ENCODE results near the gene IYD. TPM values are rescaled to one million over a fixed set of nuclear protein-coding genes. Genes with fewer than 3 reads are reported as not detected.

The IYD gene, protein sequence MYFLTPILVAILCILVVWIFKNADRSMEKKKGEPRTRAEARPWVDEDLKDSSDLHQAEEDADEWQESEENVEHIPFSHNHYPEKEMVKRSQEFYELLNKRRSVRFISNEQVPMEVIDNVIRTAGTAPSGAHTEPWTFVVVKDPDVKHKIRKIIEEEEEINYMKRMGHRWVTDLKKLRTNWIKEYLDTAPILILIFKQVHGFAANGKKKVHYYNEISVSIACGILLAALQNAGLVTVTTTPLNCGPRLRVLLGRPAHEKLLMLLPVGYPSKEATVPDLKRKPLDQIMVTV
- total RNA-seq = 1 to 10 TPM in 1 of 2 donors, under 1 TPM in 1; 0.77 to 1.9 TPM
- polyA plus RNA-seq = under 1 TPM; 0.26 to 0.77 TPM
- long read RNA-seq, donor 1, full-length matches to known transcripts = 1 of 1 reads
- long read RNA-seq, donor 1, partial matches to known transcripts = 0 of 1 reads
- long read RNA-seq, donor 1, other reads (novel, unspliced or antisense) = 0 of 1 reads
- long read RNA-seq, donor 2, partial matches to known transcripts = 0 of 1 reads
- long read RNA-seq, donor 2, other reads (novel, unspliced or antisense) = 0 of 1 reads
- long read RNA-seq, donor 3 = 0 reads
- long read RNA-seq, donor 4 = 0 reads
- long read RNA-seq, donor 5 = 0 reads

- ATAC-seq (ENCODE audit: insufficient read depth, low FRiP score) (no peak), DNase-seq (peak in 2 of 3 donors; percentile 25 to 55)
- no peak within 1 kb of the TSS for H3K27ac ChIP-seq (ENCODE audit: low read depth in 1 of 2, low read length in 1 of 2)
- H3K9ac ChIP-seq (ENCODE audit: insufficient read depth in 1 of 2, low read length in 2 of 2) = no peak within 1 kb of the TSS
- no peak for TF ChIP-seq CTCF (IDR thresholded peaks at IDR 0.05; ENCODE audit: control extremely low read depth, extremely low read depth)
- no peaks in the 10 kb centered on the region for H3K9me3 ChIP-seq (ENCODE audit: control insufficient read depth in 4 of 4, insufficient read depth in 3 of 4, low read length in 3 of 4)
- WGBS, 2 donors = 72 to 80% methylated on average over 8 of the region's 8 CpGs
- H3K27me3 ChIP-seq (ENCODE audit: control insufficient read depth in 3 of 3, insufficient read depth in 3 of 3, low read length in 2 of 3) = no peaks in the 10 kb centered on the region
- no peaks in the 10 kb centered on the region for H3K36me3 ChIP-seq (ENCODE audit: control insufficient read depth in 4 of 4, insufficient read depth in 4 of 4, low read length in 4 of 4)
- no peak within 1 kb of the TSS for H3K4me3 ChIP-seq
- H3K4me1 ChIP-seq (ENCODE audit: control insufficient read depth in 5 of 5, insufficient read depth in 5 of 5, low read length in 5 of 5) = peaks cover 0 to 9% (median 2%) of the 10 kb centered on the region in 5 donors
These were observed at the start of gene IYD for GRCh38 chr6:150368762-150369161. Gene IYD (plus strand): TSS chr6:150369012. CDS start chr6:150369032, 20 bp downstream.

DNA sequence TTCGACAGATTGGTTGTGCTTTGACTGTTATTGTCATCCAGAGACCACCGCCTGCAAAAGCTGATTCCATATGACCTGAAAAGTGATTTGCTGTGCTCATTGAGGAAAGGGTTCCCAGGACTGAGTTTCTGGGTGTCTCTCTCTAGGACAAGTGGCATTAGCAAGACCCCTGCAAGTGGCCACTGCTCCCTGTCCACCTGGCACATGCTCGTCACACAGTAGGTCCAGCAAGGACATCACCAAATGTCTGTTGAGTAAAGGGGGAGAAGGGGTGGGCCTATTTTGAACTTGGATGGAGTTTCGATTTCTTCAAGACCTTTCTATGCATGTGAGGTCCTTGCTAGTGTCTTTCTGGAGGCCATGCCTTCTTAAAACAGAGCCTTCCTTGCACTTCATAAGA is 48.9 kb upstream of the IYD start:
- no peak overlapping the region for H3K27ac ChIP-seq (ENCODE audit: low read depth in 1 of 2, low read length in 1 of 2)
- H3K4me3 ChIP-seq = no peak overlapping the region
- H3K36me3 ChIP-seq (ENCODE audit: control insufficient read depth in 4 of 4, insufficient read depth in 4 of 4, low read length in 4 of 4) = no peaks in the 10 kb centered on the region
- H3K9ac ChIP-seq (ENCODE audit: insufficient read depth in 1 of 2, low read length in 2 of 2) = no peak overlapping the region
- peaks cover 0 to 12% (median 5%) of the 10 kb centered on the region in 5 donors for H3K4me1 ChIP-seq (ENCODE audit: control insufficient read depth in 5 of 5, insufficient read depth in 5 of 5, low read length in 5 of 5)
- no peaks in the 10 kb centered on the region for H3K27me3 ChIP-seq (ENCODE audit: control insufficient read depth in 3 of 3, insufficient read depth in 3 of 3, low read length in 2 of 3)
- no peak for DNase-seq
- no peak for TF ChIP-seq CTCF (IDR thresholded peaks at IDR 0.05; ENCODE audit: control extremely low read depth, extremely low read depth)
- H3K9me3 ChIP-seq (ENCODE audit: control insufficient read depth in 4 of 4, insufficient read depth in 3 of 4, low read length in 3 of 4) = peaks cover 0 to 5% (median 0%) of the 10 kb centered on the region in 4 donors
- no peak for ATAC-seq (ENCODE audit: insufficient read depth, low FRiP score)
- 87 to 94% methylated on average over 4 of the region's 4 CpGs for WGBS, 2 donors

DNA sequence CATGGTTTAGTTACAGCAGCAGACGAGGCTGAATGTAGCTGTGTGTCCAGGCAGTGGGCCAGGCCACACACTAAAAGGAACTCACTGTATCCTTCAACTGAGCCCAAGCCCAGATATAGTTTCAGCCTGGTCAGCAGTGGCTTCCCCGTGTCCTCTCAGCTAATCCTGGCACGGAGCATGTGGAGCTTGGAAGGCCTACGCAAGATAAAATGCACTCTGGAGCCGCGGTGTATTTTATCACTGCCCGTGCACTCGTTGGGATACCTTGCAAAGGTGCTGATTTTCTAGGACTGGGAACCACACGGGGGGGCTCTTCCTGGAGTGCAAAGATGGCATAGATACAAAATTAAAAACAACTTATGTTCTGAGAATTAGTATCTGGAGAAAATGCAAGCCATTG is 48.4 kb upstream of the IYD start:
- Histone ChIP-seq H3K9ac (ENCODE audit: insufficient read depth in 1 of 2, low read length in 2 of 2) (no peak overlapping the region), H3K36me3 (ENCODE audit: control insufficient read depth in 4 of 4, insufficient read depth in 4 of 4, low read length in 4 of 4) (no peaks in the 10 kb centered on the region), H3K4me1 (ENCODE audit: control insufficient read depth in 5 of 5, insufficient read depth in 5 of 5, low read length in 5 of 5) (peaks cover 0 to 12% (median 5%) of the 10 kb centered on the region in 5 donors), H3K27me3 (ENCODE audit: control insufficient read depth in 3 of 3, insufficient read depth in 3 of 3, low read length in 2 of 3) (no peaks in the 10 kb centered on the region), H3K9me3 (ENCODE audit: control insufficient read depth in 4 of 4, insufficient read depth in 3 of 4, low read length in 3 of 4) (peaks cover 0 to under 1% (median 0%) of the 10 kb centered on the region in 4 donors), H3K4me3 (no peak overlapping the region), H3K27ac (ENCODE audit: low read depth in 1 of 2, low read length in 1 of 2) (no peak overlapping the region)
- no peak for TF ChIP-seq CTCF (IDR thresholded peaks at IDR 0.05; ENCODE audit: control extremely low read depth, extremely low read depth)
- WGBS, 2 donors = 71 to 76% methylated on average over 9 of the region's 9 CpGs
- peak; percentile 58 to 93 (median 82) for DNase-seq
- no peak for ATAC-seq (ENCODE audit: insufficient read depth, low FRiP score)

Measured in lung (tissue), 16 donors.